Choroid plexus epithelial cell (primary cell): ENCODE data around the gene SLC7A8.
"Not testable (repeated sequence)": the region's sequence is repeated elsewhere in the genome, so short reads cannot be mapped to it uniquely, and the experiment has no call there.

Source experiments
- DNase-seq: peaks from one replicate; pipeline ENCODE4 v3.0.0-alpha.2; 2010; ENCODE audit warnings: low read depth
- H3K4me3 ChIP-seq: 2 replicates; pipeline ENCODE4 v1.5.1; 2011; ENCODE audit warnings: low read depth, mild to moderate bottlenecking, control low read depth, low read length, moderate library complexity
- CTCF ChIP-seq: conservative IDR thresholded peaks from 2 replicates; pipeline ENCODE4 v1.5.1; 2011; ENCODE audit warnings: low read depth, mild to moderate bottlenecking, control low read depth, inconsistent platforms, low read length, moderate library complexity

SLC7A8 gene

GRCh38 chr14:23114120-23114458, 69.4 kb downstream of the SLC7A8 start:
- TF ChIP-seq CTCF: no peak
- no peak overlapping the region for H3K4me3 ChIP-seq
- no peak for DNase-seq

- H3K4me3 ChIP-seq: no peak overlapping the region
- no peak for TF ChIP-seq CTCF
- peak; percentile 93 for DNase-seq
These were observed 69.9 kb downstream of the SLC7A8 start for GRCh38 chr14:23113431-23114119.

- H3K4me3 ChIP-seq: no peak overlapping the region
- DNase-seq: peak; percentile 19
- no peak for TF ChIP-seq CTCF
These were observed 70.9 kb downstream of the SLC7A8 start for GRCh38 chr14:23112359-23113178.

GRCh38 chr14:23110579-23111365, 72.7 kb downstream of the SLC7A8 start:
- H3K4me3 ChIP-seq: no peak overlapping the region
- no peak for TF ChIP-seq CTCF
- DNase-seq: no peak

- no peak overlapping the region for H3K4me3 ChIP-seq
- TF ChIP-seq CTCF: no peak
- no peak for DNase-seq
These were observed 73.7 kb downstream of the SLC7A8 start for GRCh38 chr14:23109769-23110168.

GRCh38 chr14:23108169-23108568, 75.3 kb downstream of the SLC7A8 start:
- DNase-seq, H3K4me3 ChIP-seq: not testable (repeated sequence)

GRCh38 chr14:23107620-23108019, 75.8 kb downstream of the SLC7A8 start:
- H3K4me3 ChIP-seq, DNase-seq: not testable (repeated sequence)
